GM18867 (cell line): ENCODE measurements around the gene IQGAP1.
A peak's percentile ranks its signal among the peaks of the same experiment; 100 is the strongest.
"Not testable (repeated sequence)": the region's sequence is repeated elsewhere in the genome, so short reads cannot be mapped to it uniquely, and the experiment has no call there.

ENCODE experiments used
- ATAC-seq: cut with Tn5 transposase; IDR thresholded peaks from one replicate; pipeline ENCODE4 v1.9.1; 2021; ENCODE audit warnings: mild to moderate bottlenecking, moderate library complexity; ENCODE audit not compliant: unreplicated experiment

Gene IQGAP1

DNA sequence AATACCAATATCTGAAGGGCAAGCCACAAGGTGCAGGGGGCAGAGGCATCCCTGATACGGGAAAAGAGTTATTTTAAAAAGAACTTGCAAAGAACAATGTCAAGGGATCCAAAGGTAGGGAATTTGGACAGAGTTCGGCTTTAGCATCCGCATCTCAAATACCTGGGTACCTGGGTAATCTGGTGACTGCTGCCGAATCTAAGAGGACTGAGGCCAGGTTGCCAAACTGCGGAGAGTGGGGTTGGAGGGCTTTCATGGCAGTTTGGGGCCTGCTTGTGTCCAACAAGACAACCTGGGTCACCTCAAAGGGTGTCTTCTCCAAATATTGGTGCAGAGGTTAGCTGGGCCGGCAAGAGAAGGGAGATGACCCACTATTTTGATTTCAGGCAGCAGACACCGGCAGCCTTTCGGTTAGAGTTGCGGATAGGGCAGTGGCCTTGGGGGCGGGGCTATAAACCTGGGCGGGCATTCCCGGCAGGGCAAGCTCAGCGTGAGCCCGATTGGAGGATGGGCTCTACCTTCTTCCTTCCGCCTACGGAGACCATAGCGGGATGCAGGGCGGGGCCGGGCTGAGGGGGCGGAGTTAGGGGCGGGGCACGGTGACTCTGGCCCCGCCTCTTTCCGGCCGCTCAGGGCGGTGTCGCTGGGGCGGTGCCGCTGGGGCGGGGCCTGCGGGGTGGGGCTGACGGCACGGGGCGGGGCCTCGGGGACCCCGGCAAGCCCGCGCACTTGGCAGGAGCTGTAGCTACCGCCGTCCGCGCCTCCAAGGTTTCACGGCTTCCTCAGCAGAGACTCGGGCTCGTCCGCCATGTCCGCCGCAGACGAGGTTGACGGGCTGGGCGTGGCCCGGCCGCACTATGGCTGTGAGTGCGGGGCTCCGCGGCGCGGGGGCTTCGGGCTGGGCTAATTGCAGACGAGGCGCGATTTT, at the start of gene IQGAP1:
Gene IQGAP1, plus strand, starts transcription at position 709 of the 928 bp plus-strand sequence. Its CDS starts 100 bp downstream, at position 809.
- ATAC-seq, result peak; percentile 91

- no peak for ATAC-seq
Observed at GRCh38 chr15:90338532-90338931, 49.5 kb upstream of the IQGAP1 start.

GRCh38 chr15:90340345-90340744, 47.7 kb upstream of the IQGAP1 start:
- no peak for ATAC-seq

DNA sequence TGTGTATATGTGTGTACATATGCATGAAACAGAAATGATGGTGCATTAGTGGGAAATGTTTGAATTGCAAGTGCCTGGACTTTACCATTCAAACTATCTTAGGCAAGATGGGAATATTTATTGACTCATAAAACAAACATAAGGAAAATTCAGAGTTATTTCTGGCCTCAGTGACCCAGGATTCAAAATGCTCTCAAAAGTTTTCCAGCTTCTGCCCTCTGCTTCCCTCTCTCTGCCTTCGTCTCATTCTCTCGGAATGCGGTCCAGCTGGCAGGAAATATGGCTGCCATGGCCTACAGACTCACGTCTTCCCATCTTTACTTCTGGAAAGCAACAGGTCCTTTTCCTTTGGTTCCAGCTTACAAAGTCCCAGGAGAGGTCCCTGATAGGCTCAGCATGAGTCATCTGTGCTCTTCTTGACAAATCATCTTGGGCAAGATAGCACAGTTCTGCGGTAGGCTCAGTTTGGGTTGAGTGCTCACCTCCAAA, 44.7 kb upstream of the IQGAP1 start:
- no peak for ATAC-seq

DNA sequence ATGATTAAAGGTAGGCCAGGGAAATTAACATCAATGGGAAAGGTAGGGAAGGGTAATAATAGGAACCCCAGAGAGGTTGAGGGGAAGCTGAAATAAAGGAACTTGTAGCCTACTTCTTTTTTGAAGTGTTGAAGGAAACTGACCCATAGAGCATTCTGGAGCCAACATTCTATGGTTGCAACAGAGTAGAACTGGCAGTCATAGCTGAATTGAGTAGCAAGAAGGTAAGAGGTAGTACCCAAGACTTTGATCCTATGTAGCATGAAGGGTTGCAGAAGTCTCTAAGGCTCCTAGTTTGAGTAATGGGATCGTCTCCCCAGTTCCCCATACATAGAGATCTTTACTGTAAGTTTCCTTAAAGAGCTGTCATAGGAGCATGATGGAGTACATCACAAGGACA, 43.4 kb upstream of the IQGAP1 start:
- no peak for ATAC-seq

GRCh38 chr15:90345857-90346256, 42.2 kb upstream of the IQGAP1 start:
- no peak for ATAC-seq

DNA sequence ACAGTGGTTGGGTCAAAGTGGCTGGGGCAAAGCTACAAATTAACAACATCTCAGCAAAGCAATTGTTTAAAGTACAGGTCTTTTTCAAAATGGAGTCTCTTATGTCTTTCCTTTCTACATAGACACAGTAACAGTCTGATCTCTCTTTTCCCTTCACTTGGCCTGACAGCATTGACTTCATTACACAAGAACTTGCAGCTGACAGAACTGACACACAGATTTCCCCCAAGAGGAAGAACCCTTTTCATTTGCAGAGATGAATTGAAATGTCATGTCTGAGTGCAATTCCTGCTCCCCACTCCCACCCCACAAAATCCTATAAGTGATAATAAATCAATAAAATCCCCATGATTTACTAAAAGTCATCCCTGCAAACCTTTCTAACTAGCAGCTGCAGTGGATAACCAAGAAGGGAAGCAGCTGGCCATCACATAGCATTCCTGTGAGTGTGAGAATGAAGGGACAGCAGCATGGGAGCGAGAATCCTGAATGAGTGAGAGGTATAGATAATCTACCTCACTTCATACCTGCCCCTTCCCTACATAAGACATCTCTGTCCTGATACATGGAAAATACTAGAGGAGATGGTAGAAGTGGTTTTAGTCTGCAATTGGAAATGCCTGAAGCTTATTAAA, 40.5 kb upstream of the IQGAP1 start:
- ATAC-seq, result not testable (repeated sequence)

GRCh38 chr15:90348456-90348855, 39.6 kb upstream of the IQGAP1 start:
- ATAC-seq, result no peak

DNA sequence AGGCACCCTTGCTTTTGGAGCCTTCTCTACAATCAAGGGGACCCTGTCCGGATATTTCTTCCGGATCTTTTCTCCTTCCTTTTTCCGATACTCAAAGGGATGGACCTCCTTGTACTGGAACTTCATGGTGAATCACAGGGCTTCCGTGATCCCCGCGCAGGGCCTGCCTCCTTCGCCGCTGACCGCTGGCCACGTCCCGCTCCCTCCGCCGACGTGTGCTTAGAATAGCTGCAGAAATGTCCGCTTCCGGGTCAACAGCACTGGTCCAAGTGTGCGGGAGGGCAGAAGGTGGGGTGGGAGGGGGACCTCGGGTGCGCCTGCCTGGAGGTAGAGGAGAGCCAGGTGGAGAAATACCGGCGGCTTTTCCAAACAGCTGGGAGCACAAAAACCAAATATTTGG, 39.0 kb upstream of the IQGAP1 start:
- ATAC-seq, result no peak

DNA sequence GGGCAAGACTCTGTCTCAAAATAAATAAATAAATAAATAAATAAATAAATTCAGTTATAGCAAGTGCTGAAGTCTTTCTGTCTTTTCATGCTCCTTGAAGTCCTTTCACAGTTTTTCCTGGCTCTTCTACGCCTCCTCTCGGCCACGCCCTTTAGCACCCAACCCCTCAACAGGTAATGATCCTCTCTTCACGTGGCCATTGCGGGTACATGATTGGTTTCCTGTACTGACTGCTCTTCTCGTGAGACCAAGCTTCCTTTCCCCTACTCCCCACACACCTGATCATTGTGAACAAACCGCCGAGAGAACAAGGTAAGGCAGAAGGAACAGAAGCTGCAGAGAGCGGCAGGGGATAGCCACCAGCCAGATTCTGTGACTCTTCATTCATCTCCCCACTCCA, 38.2 kb upstream of the IQGAP1 start:
- ATAC-seq, result no peak

- no peak for ATAC-seq
Observed at GRCh38 chr15:90351479-90352106, 36.4 kb upstream of the IQGAP1 start.

DNA sequence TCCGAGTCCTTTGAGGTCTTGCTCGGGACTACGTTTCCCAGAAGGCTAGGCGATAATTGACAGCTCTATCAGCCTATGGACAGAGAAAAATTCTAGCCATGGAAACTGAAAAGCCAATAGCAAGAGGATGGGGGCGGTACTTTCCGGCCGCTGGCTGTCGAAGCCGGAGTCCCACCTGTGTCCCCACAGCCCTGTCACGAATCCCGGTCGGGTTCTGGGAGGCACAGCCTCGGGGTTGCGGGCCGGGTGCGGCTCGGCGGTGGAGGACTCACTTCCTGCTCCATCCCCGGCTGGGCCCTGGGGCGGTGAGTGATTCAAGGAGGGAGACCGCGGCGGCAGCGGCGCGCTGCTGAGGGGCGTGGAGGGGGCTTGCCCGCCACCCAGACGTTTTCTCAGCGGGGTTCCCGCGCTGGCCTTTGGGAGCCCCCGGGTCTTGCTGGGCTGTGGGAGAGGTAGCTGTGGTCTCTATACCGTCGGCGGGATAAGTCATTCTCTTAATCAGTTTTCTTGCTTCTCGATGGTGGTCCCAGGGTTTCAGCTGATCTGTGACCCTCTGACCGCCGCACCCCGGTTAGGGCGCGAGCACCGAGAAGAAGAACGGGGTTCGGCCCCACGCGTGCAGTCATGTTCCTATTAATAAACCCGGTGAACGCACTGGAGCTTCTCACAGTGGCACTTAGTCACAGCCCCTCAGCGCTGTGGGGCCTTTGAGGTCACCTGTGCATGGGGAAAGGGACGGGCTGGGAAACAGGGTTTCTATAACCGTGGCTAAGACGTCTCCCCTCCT, 35.7 kb upstream of the IQGAP1 start, which contains the start of gene ZNF774:
Gene ZNF774, plus strand, starts transcription at position 178 of the 787 bp plus-strand sequence. CDS start 2,377 bp downstream, outside the sequence.
- ATAC-seq, result peak; percentile 100

- no peak for ATAC-seq
Observed at GRCh38 chr15:90354986-90355385, 33.1 kb upstream of the IQGAP1 start.

GRCh38 chr15:90358124-90359033, 29.7 kb upstream of the IQGAP1 start:
- ATAC-seq, result no peak

GRCh38 chr15:90360746-90361145, 27.3 kb upstream of the IQGAP1 start:
- no peak for ATAC-seq

GRCh38 chr15:90362936-90363212, 25.2 kb upstream of the IQGAP1 start:
- no peak for ATAC-seq

- no peak for ATAC-seq
Observed at GRCh38 chr15:90364251-90364650, 23.8 kb upstream of the IQGAP1 start.

- no peak for ATAC-seq
Observed at GRCh38 chr15:90365414-90366055, 22.5 kb upstream of the IQGAP1 start.

GRCh38 chr15:90367576-90367975, 20.5 kb upstream of the IQGAP1 start:
- no peak for ATAC-seq
